Mononuclear cell (primary cell): Measurements from ENCODE around the gene HEXB. TPM values are rescaled to one million over a fixed set of nuclear protein-coding genes. Genes with fewer than 3 reads are reported as not detected.

Experiments
- H3K27me3 ChIP-seq: 2 replicates; pipeline ENCODE4 v1.6.0; 2011; ENCODE audit warnings: low read length, control low read depth; ENCODE audit not compliant: insufficient read depth
- H3K4me1 ChIP-seq: 2 replicates; pipeline ENCODE4 v1.5.1; 2011; ENCODE audit warnings: mild to moderate bottlenecking, low read length, control low read depth; ENCODE audit not compliant: insufficient read depth
- H3K4me3 ChIP-seq: 2 replicates; pipeline ENCODE4 v1.5.1; 2011; ENCODE audit warnings: mild to moderate bottlenecking, low read length, moderate library complexity
- H3K9me3 ChIP-seq: 2 replicates; pipeline ENCODE4 v1.5.1; 2011; ENCODE audit warnings: low read depth, mild to moderate bottlenecking, control low read depth, low read length
- total RNA-seq: library from RNA; depleted of rRNA; stranded (reverse); fragments of >200 nt; gene quantifications from one replicate; pipeline ENCODE4 v1.2.3, GENCODE V29; 2012

Gene HEXB
- 103 TPM for total RNA-seq

GRCh38 chr5:74684900-74685851 lies at the start of gene HEXB:
HEXB (plus strand) TSS chr5:74685233; CDS start chr5:74685261, 28 bp downstream.
- no peaks in the 10 kb centered on the region for H3K27me3 ChIP-seq
- peaks cover 26% of the 10 kb centered on the region for H3K4me1 ChIP-seq
- H3K4me3 ChIP-seq = peak within 1 kb of the TSS; percentile 92
- no peaks in the 10 kb centered on the region for H3K9me3 ChIP-seq

GRCh38 chr5:74636149-74636548 lies 48.9 kb upstream of the HEXB start:
- no peak overlapping the region for H3K4me3 ChIP-seq

GRCh38 chr5:74636552-74636951 lies 48.5 kb upstream of the HEXB start:
- no peak overlapping the region for H3K4me3 ChIP-seq
- no peaks in the 10 kb centered on the region for H3K27me3 ChIP-seq
- H3K4me1 ChIP-seq = peaks cover 63% of the 10 kb centered on the region
- H3K9me3 ChIP-seq = no peaks in the 10 kb centered on the region

More at GRCh38 chr5:74636149-74636548, 48.9 kb upstream of the HEXB start:
- Histone ChIP-seq H3K27me3 (no peaks in the 10 kb centered on the region), H3K9me3 (no peaks in the 10 kb centered on the region), H3K4me1 (peaks cover 63% of the 10 kb centered on the region)

DNA sequence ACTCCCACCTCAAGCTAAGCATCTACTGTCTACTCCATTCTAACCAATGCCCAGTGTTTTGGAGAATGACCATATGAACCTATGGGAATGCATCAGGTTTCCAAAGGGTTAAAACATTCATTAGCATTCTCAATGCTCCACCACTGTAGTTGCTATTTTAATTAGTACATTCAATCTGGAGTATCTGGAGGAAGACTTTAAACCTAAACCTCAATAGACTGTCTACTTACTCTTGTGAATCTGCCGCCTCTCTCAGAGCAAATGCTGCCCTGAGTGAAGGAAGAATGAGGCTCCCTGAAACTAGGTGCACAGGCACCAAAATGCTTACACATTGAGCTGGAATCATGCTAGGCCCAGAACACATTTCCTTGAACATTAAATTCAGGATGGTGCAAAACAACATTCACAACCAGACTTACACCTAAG lies 46.5 kb upstream of the HEXB start:
- Histone ChIP-seq H3K4me1 (peaks cover 63% of the 10 kb centered on the region), H3K27me3 (no peaks in the 10 kb centered on the region), H3K9me3 (no peaks in the 10 kb centered on the region), H3K4me3 (no peak overlapping the region)

GRCh38 chr5:74638970-74639806 lies 45.8 kb upstream of the HEXB start:
- Histone ChIP-seq H3K27me3 (no peaks in the 10 kb centered on the region), H3K4me1 (peaks cover 66% of the 10 kb centered on the region), H3K9me3 (no peaks in the 10 kb centered on the region), H3K4me3 (peak overlapping the region; percentile 72)

- Histone ChIP-seq H3K4me1 (peaks cover 71% of the 10 kb centered on the region), H3K27me3 (no peaks in the 10 kb centered on the region), H3K4me3 (peak overlapping the region; percentile 72), H3K9me3 (no peaks in the 10 kb centered on the region)
Observed at GRCh38 chr5:74639807-74640449, 45.1 kb upstream of the HEXB start.

- peak within 1 kb of the TSS; percentile 72 for H3K4me3 ChIP-seq
- H3K9me3 ChIP-seq = no peaks in the 10 kb centered on the region
- H3K4me1 ChIP-seq = peaks cover 71% of the 10 kb centered on the region
- no peaks in the 10 kb centered on the region for H3K27me3 ChIP-seq
Observed at GRCh38 chr5:74640450-74640953, 44.5 kb upstream of the HEXB start, which contains the start of gene ENC1. ENC1 (minus strand) TSS chr5:74640728; CDS start chr5:74636485, 4,243 bp downstream.

- H3K4me3 ChIP-seq = peak overlapping the region; percentile 72
- H3K27me3 ChIP-seq = no peaks in the 10 kb centered on the region
- H3K9me3 ChIP-seq = no peaks in the 10 kb centered on the region
- peaks cover 71% of the 10 kb centered on the region for H3K4me1 ChIP-seq
Observed at GRCh38 chr5:74640954-74641734, 43.9 kb upstream of the HEXB start.

- Histone ChIP-seq H3K4me1 (peaks cover 71% of the 10 kb centered on the region), H3K27me3 (no peaks in the 10 kb centered on the region)
Observed at GRCh38 chr5:74641735-74642542, 43.1 kb upstream of the HEXB start.

DNA sequence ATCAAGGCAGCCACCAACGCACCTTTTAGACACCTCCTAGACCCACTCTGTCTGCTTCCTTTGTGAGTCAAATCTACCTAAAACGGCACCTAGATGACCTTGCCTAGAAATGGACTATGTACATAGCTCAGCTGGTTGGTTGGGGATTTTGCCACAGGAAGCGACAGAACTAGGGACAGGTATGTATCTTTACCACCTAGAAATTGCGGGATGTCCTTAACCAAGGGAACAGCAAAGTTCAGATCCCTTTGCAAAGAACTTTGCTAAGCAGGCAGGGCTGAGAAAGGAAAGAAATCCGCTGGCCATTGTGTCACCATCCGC lies 42.5 kb upstream of the HEXB start:
- Histone ChIP-seq H3K4me1 (peaks cover 66% of the 10 kb centered on the region), H3K27me3 (no peaks in the 10 kb centered on the region), H3K9me3 (no peaks in the 10 kb centered on the region), H3K4me3 (no peak overlapping the region)

More at GRCh38 chr5:74641735-74642542, 43.1 kb upstream of the HEXB start:
- Histone ChIP-seq H3K9me3 (no peaks in the 10 kb centered on the region), H3K4me3 (peak overlapping the region; percentile 72)

DNA sequence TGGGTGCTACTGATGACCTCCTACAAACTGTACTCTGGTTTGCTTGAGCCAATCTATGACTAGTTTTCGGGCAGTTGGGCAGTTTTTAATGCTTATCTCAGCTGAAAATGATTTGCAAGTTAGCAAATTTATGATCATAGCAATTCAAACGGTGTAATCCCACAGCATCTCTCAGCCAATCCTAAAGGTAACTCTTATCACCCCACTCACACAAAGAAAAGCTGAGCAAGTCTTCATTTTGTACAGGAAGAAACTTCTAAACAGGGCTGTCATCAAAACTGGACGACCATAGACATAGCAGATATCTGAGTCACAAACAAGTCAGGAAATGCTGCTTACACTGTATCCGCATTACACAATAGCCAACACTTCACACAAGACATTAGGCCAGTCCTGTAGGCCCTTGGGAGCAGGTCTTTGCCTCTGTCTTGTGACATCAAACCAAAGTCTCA lies 41.9 kb upstream of the HEXB start:
- H3K9me3 ChIP-seq = no peaks in the 10 kb centered on the region
- H3K4me1 ChIP-seq = peaks cover 60% of the 10 kb centered on the region
- H3K4me3 ChIP-seq = no peak overlapping the region
- no peaks in the 10 kb centered on the region for H3K27me3 ChIP-seq

- Histone ChIP-seq H3K27me3 (no peaks in the 10 kb centered on the region), H3K4me3 (no peak overlapping the region), H3K4me1 (peaks cover 32% of the 10 kb centered on the region), H3K9me3 (no peaks in the 10 kb centered on the region)
Observed at GRCh38 chr5:74647096-74647495, 37.9 kb upstream of the HEXB start.

DNA sequence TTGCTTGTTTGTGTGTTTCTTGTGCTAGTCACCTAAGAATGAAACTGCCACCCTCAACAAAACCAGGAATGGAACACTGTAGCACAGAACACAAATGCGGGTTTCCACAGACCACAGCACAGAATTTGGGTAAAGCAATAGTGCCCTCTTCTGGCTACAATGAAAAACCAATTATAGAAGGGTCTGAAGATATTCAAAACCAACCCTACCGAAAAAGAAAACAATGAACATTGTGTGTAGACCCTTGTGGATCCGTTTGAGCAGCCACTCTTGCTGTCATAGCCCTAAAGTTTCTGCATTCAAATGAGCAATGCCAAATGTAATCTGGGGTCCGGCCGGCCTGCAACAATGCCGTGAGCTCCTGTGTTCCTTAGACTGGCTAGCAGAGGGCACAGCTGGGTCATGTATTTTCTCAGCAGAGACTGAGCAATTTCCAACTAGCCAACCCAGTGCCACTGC lies 36.2 kb upstream of the HEXB start:
- H3K4me1 ChIP-seq = peaks cover 14% of the 10 kb centered on the region
- no peak overlapping the region for H3K4me3 ChIP-seq
- H3K9me3 ChIP-seq = no peaks in the 10 kb centered on the region

More for the DNA sequence above, 36.2 kb upstream of the HEXB start:
- no peaks in the 10 kb centered on the region for H3K27me3 ChIP-seq
